Ecto neural progenitor cell (in vitro differentiated cells): ENCODE data around the gene DCST1.

Source experiments
- DNase-seq: peaks from one replicate; pipeline ENCODE4 v3.0.0-alpha.2; 2018; ENCODE audit warnings: low spot score

Gene DCST1

DNA sequence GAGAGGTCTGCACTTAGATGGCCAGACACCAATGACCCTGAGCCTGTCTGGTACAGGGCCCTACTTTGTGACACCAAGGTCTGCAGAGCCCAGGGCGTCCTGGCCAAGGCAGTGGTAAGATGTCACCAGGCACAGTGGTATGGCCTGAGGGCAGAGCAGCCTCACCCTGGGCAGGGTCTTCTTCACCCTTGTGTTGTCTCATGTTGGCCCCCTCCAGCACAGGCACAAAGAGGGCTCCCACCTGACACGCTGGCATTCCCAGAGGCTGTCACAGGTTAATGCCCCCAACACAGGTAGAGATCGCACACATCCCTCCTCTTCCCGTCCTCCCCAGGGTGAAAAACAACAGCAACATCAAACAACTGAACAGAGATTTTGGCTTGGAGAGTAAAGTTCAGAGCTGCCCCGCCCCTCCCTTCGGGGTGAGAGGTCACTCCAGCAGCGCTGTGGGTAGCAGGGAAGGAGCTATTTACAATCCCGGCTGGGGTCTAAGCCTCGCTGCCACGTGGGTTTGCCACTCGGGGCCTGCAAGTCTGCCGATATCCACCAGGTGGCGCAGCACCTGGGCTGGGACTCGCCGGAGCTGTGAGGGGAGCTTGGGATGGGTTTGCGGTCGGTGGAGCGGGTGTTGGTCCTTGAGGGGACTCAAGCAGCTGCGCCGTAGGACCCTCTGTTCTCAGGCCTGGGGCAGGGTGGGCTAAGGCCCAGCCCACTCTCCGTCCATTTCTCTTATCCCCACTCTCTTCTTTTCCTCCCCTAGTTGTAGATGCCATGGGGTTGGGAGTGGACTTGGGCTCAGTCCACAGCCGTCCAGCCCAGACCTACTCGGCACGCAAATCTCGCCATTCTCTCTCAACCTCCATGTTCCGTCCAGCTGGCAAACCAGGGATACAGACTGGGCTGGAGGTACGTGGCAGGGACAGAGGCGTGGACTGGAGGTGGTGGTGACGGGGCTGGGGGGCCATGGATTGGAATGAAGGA is 57.7 kb downstream of the DCST1 start:
- peak; percentile 95 for DNase-seq

- DNase-seq: no peak
Measured at GRCh38 chr1:155092131-155092530, 58.5 kb downstream of the DCST1 start.

DNA sequence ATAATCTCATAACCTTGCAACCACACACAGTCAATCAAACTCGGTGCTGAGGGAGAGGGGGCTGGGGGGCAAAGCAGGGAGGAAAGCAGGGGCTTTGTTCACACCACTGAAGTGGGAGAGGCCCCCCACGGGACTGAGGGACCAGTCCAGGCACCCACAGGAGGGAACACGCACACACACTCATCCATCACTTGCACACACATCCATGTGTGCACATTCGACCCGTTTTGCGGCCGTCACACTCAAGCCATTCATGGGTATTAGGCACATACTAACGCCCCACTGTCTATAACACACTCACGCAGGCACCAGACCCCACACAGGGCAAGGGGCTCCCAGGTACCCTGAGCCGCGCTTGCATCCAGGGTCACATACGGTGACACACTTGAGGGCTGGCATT is 59.0 kb downstream of the DCST1 start:
- DNase-seq: no peak

DNA sequence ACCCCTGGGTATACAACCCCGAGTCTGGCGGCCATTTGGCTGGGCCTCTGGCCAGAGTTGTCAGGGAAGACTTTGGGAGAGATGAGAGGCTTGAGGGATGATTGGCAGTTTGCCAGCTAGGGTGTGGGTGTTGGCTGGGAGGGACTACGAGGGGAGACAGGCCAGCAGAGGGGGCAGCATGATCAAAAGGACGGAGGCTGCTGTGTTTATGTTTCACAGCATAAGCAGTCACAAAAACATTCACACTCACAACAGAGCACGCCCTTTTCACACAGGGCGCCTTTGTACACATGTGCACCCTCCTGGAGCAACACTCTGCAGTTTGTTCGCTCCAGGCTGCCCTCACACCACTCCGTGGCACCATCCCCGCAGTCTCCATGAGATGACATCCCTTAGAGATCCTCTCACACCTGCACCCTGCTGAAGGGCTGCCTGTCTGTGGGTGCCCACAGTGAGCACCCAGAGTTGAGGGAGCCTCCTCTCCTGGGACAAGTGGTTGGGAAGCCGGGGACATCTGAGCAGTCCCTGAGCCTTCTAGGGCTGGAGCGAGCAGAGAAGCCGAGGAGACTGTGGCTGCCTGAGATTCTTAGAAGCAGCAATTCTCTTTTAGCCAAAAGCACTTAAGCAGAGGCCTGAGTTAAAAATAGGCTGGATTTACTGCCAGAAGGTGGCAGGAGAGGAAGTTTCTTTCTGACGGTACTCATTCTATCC is 60.4 kb downstream of the DCST1 start:
- no peak for DNase-seq

GRCh38 chr1:155094622-155094948 is 61.0 kb downstream of the DCST1 start:
- DNase-seq: no peak

DNA sequence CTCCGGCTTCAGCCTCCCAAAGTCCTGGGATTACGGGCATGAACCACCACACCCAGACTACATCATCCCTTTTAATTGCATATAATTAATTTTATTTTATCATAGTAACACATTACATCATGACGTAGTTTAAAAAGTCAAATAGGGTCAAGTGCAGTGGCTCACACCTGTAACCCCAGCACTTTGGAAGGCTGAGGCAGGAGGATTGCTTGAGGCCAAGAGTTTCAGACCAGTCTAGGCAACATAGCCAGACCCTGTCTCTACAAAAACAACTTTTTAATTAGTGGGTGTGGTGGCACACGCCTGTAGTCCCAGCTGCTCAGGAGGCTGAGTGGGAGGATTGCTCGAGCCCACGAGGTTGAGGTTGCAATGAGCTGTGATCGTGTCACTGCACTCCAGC is 65.7 kb downstream of the DCST1 start:
- no peak for DNase-seq
